22Rv1 (cell line): Measurements from ENCODE around the gene AIRE.

Experiments
- H3K27ac ChIP-seq: fragments of 450-650 bp; 2 replicates; pipeline ENCODE4 v1.5.1; 2017
- CTCF ChIP-seq: fragments of 450-650 bp; IDR thresholded peaks from 2 replicates; pipeline ENCODE4 v1.5.1; 2017; ENCODE audit warnings: mild to moderate bottlenecking
- ZFX ChIP-seq: fragments of 450-650 bp; IDR thresholded peaks from 2 replicates; pipeline ENCODE4 v1.6.1; 2017; ENCODE audit warnings: antibody characterized with exemption, borderline replicate concordance

Gene AIRE

GRCh38 chr21:44298301-44298700, 12.6 kb downstream of the AIRE start:
- TF ChIP-seq CTCF (no peak), ZFX (no peak)
- H3K27ac ChIP-seq, result no peak overlapping the region

- TF ChIP-seq ZFX (no peak), CTCF (no peak)
- peak overlapping the region; percentile 91 for H3K27ac ChIP-seq
Observed at GRCh38 chr21:44299085-44299457, 13.4 kb downstream of the AIRE start.

GRCh38 chr21:44299458-44300261, 14.0 kb downstream of the AIRE start, which contains the start of gene PFKL:
TSS of gene PFKL (plus strand) at chr21:44300053. CDS start at chr21:44300106, 53 bp downstream.
- TF ChIP-seq CTCF (no peak), ZFX (no peak)
- peak within 1 kb of the TSS; percentile 91 for H3K27ac ChIP-seq

DNA sequence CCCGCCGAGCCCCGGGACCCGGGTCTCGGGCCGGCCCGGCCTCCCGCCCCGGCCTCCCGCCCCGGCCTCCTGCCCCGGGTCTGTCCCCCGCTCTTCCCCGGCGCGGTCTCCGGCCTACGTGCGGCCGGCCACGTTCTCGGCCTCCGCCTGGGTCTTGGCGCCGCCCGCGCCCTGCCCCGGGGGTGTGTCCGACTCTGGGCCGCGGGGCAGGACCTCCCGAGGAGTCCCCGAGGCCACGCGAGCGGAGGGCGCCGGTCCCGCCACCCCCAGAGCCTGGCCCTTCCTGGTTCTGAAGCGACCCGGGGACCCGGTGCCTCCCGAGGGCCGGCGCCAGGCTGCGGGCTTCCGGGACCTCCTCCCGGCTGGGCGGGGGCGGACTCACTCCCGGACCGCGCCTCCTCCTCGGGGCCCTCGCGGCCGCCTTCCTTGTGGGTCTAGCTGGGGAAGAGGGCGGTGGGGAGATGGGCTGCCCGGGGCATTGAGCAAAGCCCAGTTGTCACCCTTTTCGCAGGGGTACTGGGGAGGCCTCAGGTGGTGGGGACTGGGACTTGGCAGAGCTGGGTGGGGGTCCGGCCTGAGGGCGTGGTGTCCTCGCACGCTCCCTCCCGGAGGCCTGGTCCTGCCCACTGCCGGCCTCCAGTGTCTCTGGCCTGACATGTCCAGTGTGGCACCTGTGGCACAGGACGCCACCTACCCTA, 14.7 kb downstream of the AIRE start:
- peak overlapping the region; percentile 91 for H3K27ac ChIP-seq
- no peak for TF ChIP-seq ZFX
- no peak for TF ChIP-seq CTCF

DNA sequence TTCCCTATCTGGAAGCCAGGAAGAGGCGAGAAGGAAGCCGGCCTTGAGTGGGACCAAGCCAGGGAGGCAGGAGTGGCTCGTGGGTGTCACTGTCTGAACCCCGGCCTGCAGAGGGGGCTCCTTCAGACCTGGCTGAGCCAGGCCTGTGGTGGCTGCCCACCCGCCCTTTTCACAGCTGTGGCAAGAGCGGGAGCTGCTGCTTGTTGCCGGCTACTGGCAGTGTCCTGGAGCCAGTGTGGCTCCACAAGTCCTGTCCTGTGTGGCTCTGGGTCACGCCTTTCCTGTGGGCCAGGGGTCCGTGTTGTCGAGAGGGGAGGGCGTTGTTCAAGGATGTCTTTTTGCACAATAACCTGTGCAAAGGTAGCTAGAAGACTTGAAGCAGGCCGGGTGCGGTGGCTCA, 15.5 kb downstream of the AIRE start:
- TF ChIP-seq ZFX (no peak), CTCF (no peak)
- H3K27ac ChIP-seq, result peak overlapping the region; percentile 91

DNA sequence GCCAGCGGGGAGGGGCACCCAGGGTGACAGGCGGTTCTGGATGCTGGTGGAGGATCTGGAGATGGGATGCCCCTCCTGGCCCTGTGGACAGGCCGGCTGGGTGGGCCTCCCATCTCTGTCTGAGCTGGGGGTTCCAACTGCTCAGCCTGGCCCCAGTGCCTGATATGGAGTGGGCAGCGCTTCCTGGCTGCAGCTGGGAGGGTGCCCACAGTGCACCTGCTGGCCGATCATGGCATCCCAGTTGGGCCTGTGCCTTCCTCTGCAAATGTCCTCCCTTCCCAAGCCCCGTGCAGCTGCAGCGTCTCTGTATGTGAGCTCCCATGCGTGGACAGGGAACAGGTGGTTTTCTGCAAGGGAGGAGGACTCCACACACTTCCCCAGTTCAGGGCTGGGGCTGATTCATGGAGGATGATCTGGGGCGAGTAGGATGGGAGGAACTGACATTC, 16.3 kb downstream of the AIRE start:
- peak overlapping the region; percentile 91; the same call in 1 of the 2 replicates for H3K27ac ChIP-seq
- TF ChIP-seq ZFX (no peak), CTCF (no peak)
